Gastroesophageal sphincter (tissue), 3 donors: Measurements from ENCODE around the gene ADAR.

Experiments used
- POLR2A ChIP-seq, 2 donors: fragments of 450-650 bp; IDR thresholded peaks; one replicate each; pipeline ENCODE4 v1.6.1; 2017; ENCODE audit warnings: antibody characterized with exemption in 2 of 2, mild to moderate bottlenecking in 2 of 2, moderate library complexity in 1 of 2
- TF ChIP-seq, protein P1 (sequence below), 4 experiments: fragments of 200-600 bp in 2 of 4; fragments of 450-650 bp in 2 of 4; sonication (generic) in 1 of 4; IDR thresholded peaks; one replicate each; pipeline ENCODE4 v1.5.1; 2017 to 2019; ENCODE audit warnings: antibody characterized with exemption in 4 of 4, mild to moderate bottlenecking in 2 of 4, moderate library complexity in 2 of 4

GRCh38 chr1:154547105-154547732 is 60.8 kb downstream of the ADAR start:
- TF ChIP-seq, protein P1, sequence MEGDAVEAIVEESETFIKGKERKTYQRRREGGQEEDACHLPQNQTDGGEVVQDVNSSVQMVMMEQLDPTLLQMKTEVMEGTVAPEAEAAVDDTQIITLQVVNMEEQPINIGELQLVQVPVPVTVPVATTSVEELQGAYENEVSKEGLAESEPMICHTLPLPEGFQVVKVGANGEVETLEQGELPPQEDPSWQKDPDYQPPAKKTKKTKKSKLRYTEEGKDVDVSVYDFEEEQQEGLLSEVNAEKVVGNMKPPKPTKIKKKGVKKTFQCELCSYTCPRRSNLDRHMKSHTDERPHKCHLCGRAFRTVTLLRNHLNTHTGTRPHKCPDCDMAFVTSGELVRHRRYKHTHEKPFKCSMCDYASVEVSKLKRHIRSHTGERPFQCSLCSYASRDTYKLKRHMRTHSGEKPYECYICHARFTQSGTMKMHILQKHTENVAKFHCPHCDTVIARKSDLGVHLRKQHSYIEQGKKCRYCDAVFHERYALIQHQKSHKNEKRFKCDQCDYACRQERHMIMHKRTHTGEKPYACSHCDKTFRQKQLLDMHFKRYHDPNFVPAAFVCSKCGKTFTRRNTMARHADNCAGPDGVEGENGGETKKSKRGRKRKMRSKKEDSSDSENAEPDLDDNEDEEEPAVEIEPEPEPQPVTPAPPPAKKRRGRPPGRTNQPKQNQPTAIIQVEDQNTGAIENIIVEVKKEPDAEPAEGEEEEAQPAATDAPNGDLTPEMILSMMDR (IDR thresholded peaks at IDR 0.05) = no peak
- TF ChIP-seq POLR2A (IDR thresholded peaks at IDR 0.05) = no peak
